ENCODE results near the gene TFF3.

TFF3 gene

DNA sequence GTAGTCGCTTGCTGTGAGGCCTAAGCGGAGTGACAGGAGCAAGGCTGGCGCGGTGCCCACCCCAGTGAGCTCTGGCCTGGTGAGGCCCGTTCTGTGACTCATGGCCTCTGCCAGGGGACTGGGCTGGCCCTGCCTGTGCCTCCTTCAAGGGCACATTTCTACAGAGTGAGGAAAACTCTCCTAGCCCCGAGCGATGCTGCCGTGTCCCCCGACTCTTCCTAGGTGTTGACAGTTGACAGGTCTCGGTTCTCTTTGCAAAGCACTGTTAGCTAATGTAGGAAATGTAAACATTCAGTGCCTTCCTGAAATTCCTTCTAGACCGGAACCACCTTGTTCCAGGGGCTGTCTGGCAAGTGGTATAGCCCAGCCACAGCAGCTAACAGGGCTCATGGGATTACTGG is 52.4 kb downstream of the TFF3 start:
- DNase-seq = no peak

DNA sequence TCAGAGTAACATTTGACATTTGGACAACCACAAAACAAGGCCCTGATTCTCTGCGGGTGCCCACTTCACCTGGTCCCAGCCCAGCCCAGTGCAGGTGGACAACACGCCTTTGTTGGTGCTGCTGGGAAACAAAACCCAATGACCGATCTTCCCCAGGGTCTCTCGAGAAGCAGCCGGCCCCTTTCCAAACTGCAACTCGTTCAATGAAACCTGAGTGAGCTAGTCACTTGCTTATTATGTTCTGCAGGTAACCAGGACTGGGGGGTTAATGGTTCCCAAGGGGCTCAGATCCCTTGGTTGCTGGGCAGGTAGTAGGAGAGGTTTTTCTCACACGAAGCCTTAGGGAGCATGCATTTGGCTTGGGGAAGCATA is 53.4 kb downstream of the TFF3 start:
- DNase-seq = no peak
